GM12874 (cell line): ENCODE measurements around the gene RNPC3.

Experiments
- CTCF ChIP-seq: IDR thresholded peaks from 2 replicates; pipeline ENCODE4 v1.5.1; 2011; ENCODE audit warnings: low read depth, mild to moderate bottlenecking, control low read depth, low read length, moderate library complexity; ENCODE audit not compliant: insufficient read depth

The RNPC3 gene

DNA sequence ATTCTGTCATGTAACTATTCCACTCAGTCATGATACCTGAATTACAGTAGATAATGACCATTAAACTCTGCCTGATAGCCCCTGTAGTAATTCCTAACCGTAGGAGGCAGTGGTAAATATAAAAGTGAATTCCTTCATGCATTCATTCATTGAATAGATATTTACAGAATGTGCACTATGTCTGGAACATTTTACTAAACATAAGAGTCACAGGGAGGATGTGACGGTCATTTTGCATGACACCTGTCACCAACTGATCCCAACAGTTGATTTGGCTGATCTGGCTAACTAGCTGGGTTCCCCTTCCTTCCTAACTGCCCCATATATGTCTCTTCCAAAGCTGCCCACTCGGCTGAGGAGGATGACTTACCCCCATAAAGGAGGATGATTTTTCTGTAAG is 2.2 kb upstream of the RNPC3 start:
- no peak for TF ChIP-seq CTCF

DNA sequence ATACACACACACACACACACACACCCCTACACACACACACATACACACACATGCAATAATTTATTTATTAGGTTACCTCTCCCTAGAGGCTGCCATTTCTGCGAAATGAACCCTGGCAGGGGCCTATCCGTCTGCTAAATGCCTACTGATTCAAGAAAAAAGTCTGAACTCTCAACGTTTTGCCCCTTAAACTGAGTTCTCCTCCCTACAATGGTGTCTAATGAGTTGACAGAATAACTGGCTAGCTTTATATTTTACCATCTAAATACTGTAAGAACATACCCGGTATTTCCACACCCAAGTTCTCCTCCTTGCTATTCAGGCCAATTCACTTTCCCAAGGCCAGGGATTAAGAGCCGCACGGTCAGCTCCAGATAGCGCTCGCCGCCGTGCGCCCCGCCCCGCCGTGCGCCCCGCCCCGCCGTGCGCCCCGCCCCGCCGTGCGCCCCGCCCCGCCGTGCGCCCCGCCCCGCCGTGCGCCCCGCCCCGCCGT is 339 bp upstream of the RNPC3 start:
- TF ChIP-seq CTCF, result no peak

DNA sequence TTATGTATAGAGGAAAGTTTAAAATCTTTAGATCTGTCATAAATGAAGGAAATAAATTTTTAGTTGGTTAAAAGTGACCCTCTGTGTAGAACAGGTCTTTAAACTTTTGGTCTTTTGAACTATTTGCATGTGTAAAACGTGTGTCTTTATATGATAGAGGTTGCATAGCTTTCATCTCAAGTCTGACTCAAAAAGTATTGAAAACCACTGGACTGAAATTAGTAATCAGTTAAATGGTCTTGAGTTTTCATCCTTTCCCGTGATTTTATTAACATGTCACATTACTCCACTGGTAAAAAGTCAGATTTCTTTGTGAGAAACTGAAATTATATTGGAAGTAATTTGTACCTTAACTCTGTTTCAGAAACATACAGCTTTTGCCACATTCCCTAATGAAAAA is 1.8 kb downstream of the RNPC3 start:
- no peak for TF ChIP-seq CTCF

DNA sequence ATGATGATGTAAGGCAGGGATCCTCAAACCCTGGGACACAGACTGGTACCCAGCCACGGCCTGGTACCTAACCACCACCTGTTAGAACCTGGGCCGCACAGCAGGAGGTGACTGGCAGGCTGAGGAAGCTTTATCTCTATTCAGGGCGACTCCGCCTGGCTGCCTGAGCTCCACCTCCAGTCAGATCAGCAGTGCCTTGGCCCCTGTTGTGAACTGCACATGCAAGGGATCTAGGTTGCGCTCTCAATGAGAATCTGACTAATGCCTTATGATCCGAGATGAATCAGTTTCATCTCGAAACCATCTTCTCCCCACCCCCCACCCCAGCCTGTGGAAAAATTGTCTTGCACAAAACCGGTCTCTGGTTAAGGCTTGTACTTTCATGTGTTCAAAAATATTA is 4.2 kb downstream of the RNPC3 start:
- no peak for TF ChIP-seq CTCF

- TF ChIP-seq CTCF, result no peak
These were observed 12.7 kb downstream of the RNPC3 start for GRCh38 chr1:103538226-103538625.

- no peak for TF ChIP-seq CTCF
These were observed 15.9 kb downstream of the RNPC3 start for GRCh38 chr1:103541431-103541830.

DNA sequence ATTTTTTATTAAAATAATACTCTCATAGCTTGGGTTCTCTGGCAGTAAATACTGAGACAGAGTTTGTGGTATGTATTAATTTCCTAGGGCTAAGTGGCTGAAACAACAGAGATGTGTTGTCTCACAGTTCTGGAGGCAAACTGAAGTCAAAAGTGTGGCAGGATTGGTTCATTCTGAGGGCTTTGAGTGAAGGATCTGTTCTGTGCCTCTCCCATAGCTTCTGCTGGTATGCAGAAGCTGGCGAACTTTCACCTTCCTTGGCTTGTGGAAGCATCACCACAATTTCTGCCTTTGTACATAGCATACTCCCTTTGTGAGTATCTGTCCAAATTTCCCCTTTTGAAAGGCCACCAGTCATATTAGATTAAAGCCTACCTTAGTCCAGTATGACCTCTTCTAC is 21.0 kb downstream of the RNPC3 start:
- no peak for TF ChIP-seq CTCF

DNA sequence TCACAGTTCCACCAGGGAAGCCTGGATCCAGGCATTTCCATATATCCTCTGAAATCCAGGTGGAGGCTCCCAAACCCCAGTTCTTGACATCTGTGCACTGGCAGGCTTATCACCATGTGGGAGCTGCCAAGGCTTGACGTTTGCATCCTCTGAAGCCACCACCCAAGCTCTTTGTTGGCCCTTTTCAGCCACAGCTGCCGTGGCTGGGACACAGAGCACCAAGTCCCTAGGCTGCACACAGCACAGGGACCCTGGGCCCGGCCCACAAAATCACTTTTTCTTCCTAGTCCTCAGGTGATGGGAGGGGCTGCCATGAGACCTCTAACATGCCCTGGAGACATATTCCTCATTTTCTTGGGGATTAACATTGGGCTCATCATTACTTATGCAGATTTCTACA is 22.3 kb downstream of the RNPC3 start:
- no peak for TF ChIP-seq CTCF
